DOHH2 (cell line): Measurements from ENCODE around the gene AKR1C8.

ENCODE experiments used
- EZH2phosphoT487 ChIP-seq: fragments of 200-600 bp; sonication (generic); IDR thresholded peaks from 2 replicates; pipeline ENCODE4 v1.6.1; 2017; ENCODE audit warnings: borderline replicate concordance, mild to moderate bottlenecking, antibody characterized with exemption, low read length, moderate library complexity, mixed read lengths
- TF ChIP-seq, protein P1 (sequence below): fragments of 200-600 bp; sonication (generic); IDR thresholded peaks from one replicate; pipeline ENCODE4 v1.5.1; 2014; ENCODE audit warnings: antibody characterized with exemption, mild to moderate bottlenecking, low read depth, low read length; ENCODE audit not compliant: poor library complexity, severe bottlenecking

- TF ChIP-seq, protein P1, sequence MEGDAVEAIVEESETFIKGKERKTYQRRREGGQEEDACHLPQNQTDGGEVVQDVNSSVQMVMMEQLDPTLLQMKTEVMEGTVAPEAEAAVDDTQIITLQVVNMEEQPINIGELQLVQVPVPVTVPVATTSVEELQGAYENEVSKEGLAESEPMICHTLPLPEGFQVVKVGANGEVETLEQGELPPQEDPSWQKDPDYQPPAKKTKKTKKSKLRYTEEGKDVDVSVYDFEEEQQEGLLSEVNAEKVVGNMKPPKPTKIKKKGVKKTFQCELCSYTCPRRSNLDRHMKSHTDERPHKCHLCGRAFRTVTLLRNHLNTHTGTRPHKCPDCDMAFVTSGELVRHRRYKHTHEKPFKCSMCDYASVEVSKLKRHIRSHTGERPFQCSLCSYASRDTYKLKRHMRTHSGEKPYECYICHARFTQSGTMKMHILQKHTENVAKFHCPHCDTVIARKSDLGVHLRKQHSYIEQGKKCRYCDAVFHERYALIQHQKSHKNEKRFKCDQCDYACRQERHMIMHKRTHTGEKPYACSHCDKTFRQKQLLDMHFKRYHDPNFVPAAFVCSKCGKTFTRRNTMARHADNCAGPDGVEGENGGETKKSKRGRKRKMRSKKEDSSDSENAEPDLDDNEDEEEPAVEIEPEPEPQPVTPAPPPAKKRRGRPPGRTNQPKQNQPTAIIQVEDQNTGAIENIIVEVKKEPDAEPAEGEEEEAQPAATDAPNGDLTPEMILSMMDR: no peak
- no peak for TF ChIP-seq EZH2phosphoT487
Observed at GRCh38 chr10:5198386-5198785, 13.4 kb upstream of the AKR1C8 start.
